GM19193 (cell line): Measurements from ENCODE around the gene SIRPA.

Experiments
- POLR2A ChIP-seq: IDR thresholded peaks from 4 replicates; pipeline ENCODE4 v1.6.1; 2011; ENCODE audit not compliant: insufficient read depth, insufficient read length; ENCODE audit errors: extremely low read depth

The SIRPA gene

GRCh38 chr20:1863296-1863695, 31.9 kb upstream of the SIRPA start:
- TF ChIP-seq POLR2A = no peak

- TF ChIP-seq POLR2A = no peak
These were observed 28.4 kb upstream of the SIRPA start for GRCh38 chr20:1866834-1867233.

- TF ChIP-seq POLR2A = no peak
These were observed 27.5 kb upstream of the SIRPA start for GRCh38 chr20:1867495-1868260.

DNA sequence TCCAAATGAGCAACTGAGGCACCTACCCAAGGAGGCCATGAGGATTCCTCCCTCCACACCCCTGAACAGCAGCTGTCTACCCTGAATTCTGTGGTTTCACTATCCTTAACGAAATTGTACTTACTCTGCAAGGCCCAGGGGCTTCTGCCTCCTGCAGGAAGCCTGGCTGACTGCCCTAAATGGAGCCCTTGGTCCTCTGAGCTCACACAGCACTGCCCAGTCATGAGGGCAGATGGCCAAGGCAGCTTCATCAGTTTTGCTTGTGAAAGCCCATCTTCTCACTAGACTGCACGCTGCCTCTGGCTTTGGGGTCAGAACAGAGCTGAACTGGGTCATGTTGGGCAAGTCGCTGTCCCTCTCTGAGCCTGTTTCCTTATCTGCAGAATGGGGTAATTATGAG, 26.4 kb upstream of the SIRPA start:
- TF ChIP-seq POLR2A = no peak

DNA sequence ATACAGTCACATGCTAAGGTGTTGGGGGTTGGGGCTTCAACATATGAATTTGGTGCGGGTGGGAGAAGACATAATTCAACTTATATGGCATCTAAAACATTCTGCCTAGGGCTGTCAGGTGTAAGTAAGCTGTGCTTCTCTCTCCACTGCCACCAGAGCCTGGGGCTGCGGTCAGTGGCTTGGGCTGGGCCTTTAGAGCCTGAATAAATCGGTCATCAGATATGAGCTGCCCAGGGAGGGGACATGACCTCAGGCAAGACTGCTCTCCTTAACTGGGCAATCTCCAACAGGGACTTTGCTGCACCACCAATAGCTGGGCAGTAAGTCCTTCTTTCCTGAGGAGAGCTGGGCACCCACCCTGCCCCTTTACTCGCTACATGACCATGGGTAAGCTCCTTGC, 24.9 kb upstream of the SIRPA start:
- TF ChIP-seq POLR2A = no peak

GRCh38 chr20:1870792-1871550, 24.2 kb upstream of the SIRPA start:
- TF ChIP-seq POLR2A = no peak

DNA sequence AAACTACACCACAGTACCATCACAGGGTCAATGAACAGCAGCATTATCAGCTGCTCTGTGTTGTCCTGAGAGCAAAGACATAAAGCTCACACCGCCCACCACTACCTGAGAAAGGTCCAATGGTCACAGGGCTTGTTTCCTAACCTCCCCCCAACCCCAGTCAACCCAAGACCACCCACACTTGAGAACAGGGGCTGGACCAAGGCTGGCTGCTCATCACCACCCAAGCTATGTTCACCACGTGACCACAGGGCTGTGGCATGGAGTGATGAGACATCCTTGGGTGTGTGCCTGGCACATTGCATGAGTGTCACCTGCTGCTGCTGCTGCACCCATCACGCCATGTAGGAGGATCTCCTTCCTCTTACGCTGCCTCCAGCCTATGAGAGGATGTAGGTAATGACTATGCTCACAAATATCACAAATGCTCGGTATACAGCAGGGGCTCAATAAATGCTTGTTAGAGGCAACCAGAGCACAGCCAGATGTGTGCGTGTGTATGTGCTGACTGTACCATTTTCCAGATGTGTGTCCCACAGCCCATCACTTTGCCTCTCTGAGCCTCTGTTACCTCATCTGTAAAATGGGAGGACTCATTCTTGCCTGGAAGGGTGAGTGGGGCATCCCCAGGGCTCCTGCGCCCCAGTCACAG, 23.3 kb upstream of the SIRPA start:
- no peak for TF ChIP-seq POLR2A

GRCh38 chr20:1872459-1873097, 22.6 kb upstream of the SIRPA start:
- no peak for TF ChIP-seq POLR2A

GRCh38 chr20:1874450-1875182, 20.6 kb upstream of the SIRPA start:
- no peak for TF ChIP-seq POLR2A

GRCh38 chr20:1875183-1875554, 20.0 kb upstream of the SIRPA start:
- no peak for TF ChIP-seq POLR2A

GRCh38 chr20:1875762-1876161, 19.4 kb upstream of the SIRPA start:
- no peak for TF ChIP-seq POLR2A

GRCh38 chr20:1876217-1876921, 18.8 kb upstream of the SIRPA start:
- no peak for TF ChIP-seq POLR2A

GRCh38 chr20:1876975-1877608, 18.1 kb upstream of the SIRPA start:
- TF ChIP-seq POLR2A = no peak
